Measurements from ENCODE around the gene PRKCA.

PRKCA gene

GRCh38 chr17:66783656-66784381, 481.4 kb downstream of the PRKCA start:
- in situ Hi-C loops (cut with HindIII; ENCODE audit: low pct_ligation_motif_present, low pct_unique_long_range_greater_than_20kb, low sequenced_read_pairs) = no loop called here
- DNase-seq = no peak

DNA sequence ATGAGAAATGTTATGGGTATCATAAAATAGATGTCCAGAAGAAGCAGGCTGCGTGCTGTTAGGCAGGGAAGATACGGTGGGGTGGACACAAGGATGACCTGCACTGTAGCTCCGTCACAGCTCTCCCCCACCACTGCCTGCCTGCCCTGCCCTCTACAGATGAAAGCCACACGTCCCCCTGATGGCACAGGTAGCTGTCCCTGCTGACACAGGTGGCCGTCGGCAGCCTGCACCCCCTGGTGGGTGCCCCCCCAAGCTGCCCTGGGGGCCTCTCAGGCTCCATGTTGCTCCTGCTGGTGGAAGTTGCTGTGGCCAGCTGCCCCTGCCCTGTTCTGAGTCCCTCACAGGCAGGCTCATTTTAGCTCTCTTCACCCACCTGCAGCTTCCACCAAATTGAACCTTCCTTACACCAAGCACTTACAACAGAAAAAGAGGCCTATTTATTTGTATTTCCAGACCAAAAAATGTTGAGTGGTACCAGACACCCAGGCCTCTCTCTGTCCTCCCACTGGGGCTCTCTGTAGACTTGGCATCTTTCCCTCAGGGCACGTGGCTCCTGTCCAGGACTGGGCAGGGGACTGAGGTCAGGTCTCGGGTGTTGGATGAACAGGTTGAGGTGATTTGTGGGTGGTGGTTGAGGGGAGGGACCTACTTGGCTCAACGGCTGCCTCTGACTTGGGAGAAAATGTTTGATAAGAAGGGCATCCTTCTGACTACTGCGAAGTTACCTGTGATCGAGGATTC, 482.4 kb downstream of the PRKCA start:
- in situ Hi-C loops (cut with HindIII; ENCODE audit: low pct_ligation_motif_present, low pct_unique_long_range_greater_than_20kb, low sequenced_read_pairs) = no loop called here
- DNase-seq = no peak

- in situ Hi-C loops (cut with HindIII; ENCODE audit: low pct_ligation_motif_present, low pct_unique_long_range_greater_than_20kb, low sequenced_read_pairs) = no loop called here
- DNase-seq = no peak
These were observed 483.7 kb downstream of the PRKCA start for GRCh38 chr17:66786107-66786506.

DNA sequence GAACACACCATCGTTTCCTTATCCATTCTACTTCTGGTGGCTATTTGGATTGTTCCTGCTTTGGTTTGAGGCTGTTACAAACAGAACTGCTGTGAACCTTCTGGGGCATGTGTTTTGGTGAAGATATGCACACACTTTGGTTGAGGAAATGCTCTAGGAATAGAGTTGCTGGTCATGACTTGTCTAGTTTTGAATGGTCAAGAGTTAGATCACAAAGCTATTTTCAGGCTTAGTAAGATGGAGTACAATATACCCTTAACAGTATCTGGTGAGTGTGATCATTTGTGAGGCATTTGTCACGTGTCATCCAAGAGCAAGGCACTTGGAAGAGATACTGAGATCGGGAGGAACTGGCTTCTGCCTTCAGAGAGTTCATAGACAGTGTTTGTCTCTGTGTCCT, 485.5 kb downstream of the PRKCA start:
- no peak for DNase-seq
- in situ Hi-C loops (cut with HindIII; ENCODE audit: low pct_ligation_motif_present, low pct_unique_long_range_greater_than_20kb, low sequenced_read_pairs) = no loop called here

- in situ Hi-C loops (cut with HindIII; ENCODE audit: low pct_ligation_motif_present, low pct_unique_long_range_greater_than_20kb, low sequenced_read_pairs) = no loop called here
- no peak for DNase-seq
These were observed 486.7 kb downstream of the PRKCA start for GRCh38 chr17:66789093-66789492.

GRCh38 chr17:66789961-66790437, 487.6 kb downstream of the PRKCA start:
- in situ Hi-C loops (cut with HindIII; ENCODE audit: low pct_ligation_motif_present, low pct_unique_long_range_greater_than_20kb, low sequenced_read_pairs) = no loop called here

DNA sequence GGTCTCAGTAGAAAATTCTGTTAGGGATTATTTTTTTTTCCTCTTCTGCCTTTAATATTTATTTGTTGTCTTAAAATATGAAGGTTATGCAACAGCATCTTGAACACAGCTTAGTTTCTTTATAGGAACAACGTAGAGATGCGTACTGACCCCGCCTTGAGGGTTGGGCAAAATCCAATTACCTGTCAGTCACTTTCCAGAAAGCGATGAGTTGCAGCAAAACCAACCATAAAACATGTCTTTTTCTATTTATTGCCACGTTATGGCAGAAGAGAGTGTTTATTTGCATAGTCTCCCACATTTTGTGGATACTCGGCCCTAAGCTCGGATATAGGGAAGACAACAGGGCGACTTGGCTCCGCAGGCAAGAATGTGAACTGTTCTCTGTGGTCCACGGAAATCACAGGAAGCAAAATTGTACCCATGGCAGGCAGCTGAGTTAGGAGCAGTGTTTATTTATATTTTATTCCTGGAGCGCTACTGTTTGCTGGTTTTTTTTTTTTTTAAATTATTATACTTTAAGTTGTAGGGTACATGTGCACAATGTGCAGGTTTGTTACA, 488.2 kb downstream of the PRKCA start:
- in situ Hi-C loops (cut with HindIII; ENCODE audit: low pct_ligation_motif_present, low pct_unique_long_range_greater_than_20kb, low sequenced_read_pairs) = no loop called here
- DNase-seq = no peak

More at GRCh38 chr17:66789961-66790437, 487.6 kb downstream of the PRKCA start:
- no peak for DNase-seq

GRCh38 chr17:66791347-66791746, 488.9 kb downstream of the PRKCA start:
- in situ Hi-C loops (cut with HindIII; ENCODE audit: low pct_ligation_motif_present, low pct_unique_long_range_greater_than_20kb, low sequenced_read_pairs) = no loop called here
- no peak for DNase-seq

GRCh38 chr17:66793814-66794213, 491.4 kb downstream of the PRKCA start:
- no peak for DNase-seq
- in situ Hi-C loops (cut with HindIII; ENCODE audit: low pct_ligation_motif_present, low pct_unique_long_range_greater_than_20kb, low sequenced_read_pairs) = no loop called here

DNA sequence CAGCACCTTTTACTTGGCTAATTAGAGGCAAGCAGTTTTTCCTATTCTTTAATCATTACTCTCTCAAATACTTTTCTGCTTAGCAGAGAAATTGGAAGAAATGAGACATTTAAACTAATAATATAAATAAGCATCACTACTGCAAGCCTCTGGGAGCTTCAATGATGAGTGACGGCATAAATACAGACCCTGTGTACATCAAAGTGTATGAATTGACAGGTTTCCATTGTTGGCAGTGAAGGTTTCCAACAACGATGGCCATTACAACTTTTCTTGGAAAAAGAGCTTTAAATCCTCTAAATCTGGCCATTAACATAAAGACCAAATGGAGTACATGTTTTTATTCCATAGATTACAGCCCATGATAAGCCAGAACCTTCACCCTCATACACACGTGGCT, 493.1 kb downstream of the PRKCA start:
- in situ Hi-C loops (cut with HindIII; ENCODE audit: low pct_ligation_motif_present, low pct_unique_long_range_greater_than_20kb, low sequenced_read_pairs) = no loop called here
- DNase-seq = no peak

DNA sequence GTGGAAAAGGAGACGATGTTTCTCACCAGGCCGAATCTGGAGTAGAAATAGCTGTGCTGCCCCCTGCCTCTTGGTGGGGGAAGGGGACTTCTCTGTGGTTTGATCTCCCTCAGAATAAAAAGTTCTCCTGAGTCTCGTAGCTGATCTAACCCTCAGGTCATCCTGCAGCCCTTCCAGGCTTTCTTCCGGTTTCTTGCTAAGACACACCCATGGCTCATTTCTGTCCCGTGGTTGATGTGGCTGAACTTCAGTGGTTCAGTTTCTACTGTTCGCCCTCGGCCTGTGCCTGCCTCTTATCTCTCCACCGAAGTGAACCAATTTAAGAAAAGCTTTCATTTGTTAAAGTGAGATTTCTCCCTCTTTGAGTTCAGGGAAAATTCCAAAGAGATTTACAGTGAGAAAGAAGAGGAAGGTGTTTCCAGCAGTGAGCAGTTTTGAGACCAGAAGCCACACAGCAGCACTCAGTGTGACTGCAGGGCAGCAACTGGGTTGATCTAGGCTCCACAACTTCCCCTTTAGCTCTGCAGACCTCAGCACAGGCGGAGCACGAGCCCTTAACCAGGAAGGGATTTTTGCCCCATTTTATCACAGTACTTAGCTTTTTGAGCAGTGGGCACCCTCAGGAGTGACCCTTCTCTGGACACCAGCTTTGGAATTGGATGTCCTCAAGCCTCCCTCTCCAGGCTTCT, 497.6 kb downstream of the PRKCA start:
- in situ Hi-C loops (cut with HindIII; ENCODE audit: low pct_ligation_motif_present, low pct_unique_long_range_greater_than_20kb, low sequenced_read_pairs) = no loop called here
- DNase-seq = no peak

DNA sequence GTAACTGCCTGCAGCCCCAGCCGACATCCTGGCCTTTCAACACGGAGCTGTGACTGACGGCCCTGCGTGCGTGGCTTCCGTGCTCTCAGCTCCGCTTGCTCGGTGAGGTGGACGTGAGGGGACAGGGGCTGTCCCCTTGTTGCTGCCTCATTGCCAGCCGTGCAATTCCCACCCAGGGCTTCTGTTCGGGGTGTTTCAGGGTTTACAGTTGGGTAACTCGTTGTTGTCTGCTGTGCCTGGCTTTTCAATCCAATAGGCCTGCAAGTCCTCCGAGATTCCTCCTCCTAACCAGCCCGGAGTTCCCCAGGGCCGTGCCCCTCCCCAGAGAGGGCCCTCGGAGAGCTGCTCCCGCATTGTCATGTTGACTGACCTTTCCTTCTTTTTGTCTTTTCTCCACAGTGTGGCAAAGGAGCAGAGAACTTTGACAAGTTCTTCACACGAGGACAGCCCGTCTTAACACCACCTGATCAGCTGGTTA, 501.1 kb downstream of the PRKCA start:
- in situ Hi-C loops (cut with HindIII; ENCODE audit: low pct_ligation_motif_present, low pct_unique_long_range_greater_than_20kb, low sequenced_read_pairs) = no loop called here
- DNase-seq = no peak

- in situ Hi-C loops (cut with HindIII; ENCODE audit: low pct_ligation_motif_present, low pct_unique_long_range_greater_than_20kb, low sequenced_read_pairs) = no loop called here
- DNase-seq = no peak
These were observed 503.2 kb downstream of the PRKCA start for GRCh38 chr17:66805567-66805966.

DNA sequence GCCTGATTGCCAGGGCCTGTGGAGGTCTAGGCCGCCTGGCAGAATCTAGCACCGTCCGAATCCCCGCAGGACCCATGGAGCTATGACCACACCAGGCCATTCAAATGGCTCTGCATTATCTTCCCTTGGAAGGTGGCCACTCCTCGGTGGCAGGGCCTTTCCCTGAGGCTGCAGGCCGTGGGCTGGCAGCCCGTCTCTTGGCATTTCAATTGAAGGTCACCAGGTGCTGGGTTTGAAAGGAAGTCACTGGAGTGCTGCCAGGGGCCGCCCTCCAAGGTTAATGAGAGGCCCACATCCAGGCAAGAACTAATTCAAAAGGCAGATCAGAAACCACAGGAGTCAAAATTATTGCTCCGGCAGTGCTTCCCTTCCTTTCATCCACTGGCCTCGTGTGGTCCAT, 504.8 kb downstream of the PRKCA start:
- no peak for DNase-seq

DNA sequence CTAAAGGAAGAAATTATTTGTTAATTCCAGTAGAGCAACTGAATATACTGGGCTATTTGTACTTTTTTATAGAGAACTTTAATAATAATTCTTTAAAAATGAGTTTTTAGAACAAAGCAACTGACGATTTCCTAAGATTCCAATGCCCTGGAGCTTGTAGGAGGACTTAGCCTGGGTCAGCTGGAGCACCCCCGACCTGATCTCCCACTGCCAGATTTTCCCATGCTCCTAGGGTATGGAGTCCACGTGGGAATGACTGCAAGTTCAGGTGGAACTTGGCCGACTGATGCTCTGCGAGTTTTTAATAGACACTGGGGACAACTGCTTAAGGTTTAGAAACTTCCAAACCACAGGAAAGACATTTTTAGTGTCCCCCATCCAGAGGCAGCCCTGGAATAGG, 507.0 kb downstream of the PRKCA start:
- in situ Hi-C loops (cut with HindIII; ENCODE audit: low pct_ligation_motif_present, low pct_unique_long_range_greater_than_20kb, low sequenced_read_pairs) = no loop called here
- DNase-seq = no peak

More for the DNA sequence above, 504.8 kb downstream of the PRKCA start:
- in situ Hi-C loops (cut with HindIII; ENCODE audit: low pct_ligation_motif_present, low pct_unique_long_range_greater_than_20kb, low sequenced_read_pairs) = no loop called here

DNA sequence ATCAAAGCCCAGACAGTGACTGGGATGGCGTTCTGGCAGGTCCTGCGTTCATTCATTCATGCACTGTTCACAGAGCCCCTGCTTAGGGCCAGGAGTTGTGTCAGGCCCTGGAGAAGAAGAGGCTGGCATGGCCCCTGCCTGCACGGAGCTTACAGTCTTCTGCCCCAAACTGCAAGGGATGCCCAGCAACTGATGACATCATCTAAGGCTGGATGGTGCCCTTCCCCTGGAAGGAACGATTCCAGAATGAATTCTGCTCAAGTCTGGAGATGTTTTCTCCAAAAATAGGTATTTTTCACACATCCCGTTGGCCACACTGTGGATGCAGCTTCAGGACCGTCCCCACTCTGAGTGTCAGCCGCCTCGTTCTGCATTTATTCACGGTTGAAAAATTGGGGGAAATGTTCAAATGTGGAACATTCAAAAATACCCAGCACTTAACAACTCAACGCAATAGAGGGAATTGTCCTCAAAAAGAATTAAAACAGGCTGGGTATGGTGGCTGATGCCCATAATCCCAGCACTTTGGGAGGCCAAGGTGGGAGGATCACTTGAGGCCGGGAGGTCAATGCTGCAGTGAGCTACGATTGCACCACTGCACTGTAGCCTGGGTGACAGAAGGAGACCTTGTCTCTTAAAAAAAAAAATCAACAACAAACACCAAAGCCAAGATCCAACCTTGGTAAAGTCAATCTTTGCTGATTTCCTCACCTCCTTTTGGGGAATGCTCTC, 508.7 kb downstream of the PRKCA start:
- no peak for DNase-seq
- in situ Hi-C loops (cut with HindIII; ENCODE audit: low pct_ligation_motif_present, low pct_unique_long_range_greater_than_20kb, low sequenced_read_pairs) = no loop called here

GRCh38 chr17:66811683-66812054, 509.3 kb downstream of the PRKCA start:
- in situ Hi-C loops (cut with HindIII; ENCODE audit: low pct_ligation_motif_present, low pct_unique_long_range_greater_than_20kb, low sequenced_read_pairs) = no loop called here
- no peak for DNase-seq

GRCh38 chr17:66812571-66812970, 510.2 kb downstream of the PRKCA start:
- in situ Hi-C loops (cut with HindIII; ENCODE audit: low pct_ligation_motif_present, low pct_unique_long_range_greater_than_20kb, low sequenced_read_pairs) = no loop called here
- no peak for DNase-seq

All from ACHN (cell line).